Dedifferentiated amniotic fluid mesenchymal stem cell (primary cell): ENCODE results near the gene SIAH2.
A peak's percentile ranks its signal among the peaks of the same experiment; 100 is the strongest.

Experiments
- DNase-seq: peaks from one replicate; pipeline ENCODE4 v3.0.0-alpha.2; 2016; ENCODE audit errors: extremely low spot score

SIAH2 gene

DNA sequence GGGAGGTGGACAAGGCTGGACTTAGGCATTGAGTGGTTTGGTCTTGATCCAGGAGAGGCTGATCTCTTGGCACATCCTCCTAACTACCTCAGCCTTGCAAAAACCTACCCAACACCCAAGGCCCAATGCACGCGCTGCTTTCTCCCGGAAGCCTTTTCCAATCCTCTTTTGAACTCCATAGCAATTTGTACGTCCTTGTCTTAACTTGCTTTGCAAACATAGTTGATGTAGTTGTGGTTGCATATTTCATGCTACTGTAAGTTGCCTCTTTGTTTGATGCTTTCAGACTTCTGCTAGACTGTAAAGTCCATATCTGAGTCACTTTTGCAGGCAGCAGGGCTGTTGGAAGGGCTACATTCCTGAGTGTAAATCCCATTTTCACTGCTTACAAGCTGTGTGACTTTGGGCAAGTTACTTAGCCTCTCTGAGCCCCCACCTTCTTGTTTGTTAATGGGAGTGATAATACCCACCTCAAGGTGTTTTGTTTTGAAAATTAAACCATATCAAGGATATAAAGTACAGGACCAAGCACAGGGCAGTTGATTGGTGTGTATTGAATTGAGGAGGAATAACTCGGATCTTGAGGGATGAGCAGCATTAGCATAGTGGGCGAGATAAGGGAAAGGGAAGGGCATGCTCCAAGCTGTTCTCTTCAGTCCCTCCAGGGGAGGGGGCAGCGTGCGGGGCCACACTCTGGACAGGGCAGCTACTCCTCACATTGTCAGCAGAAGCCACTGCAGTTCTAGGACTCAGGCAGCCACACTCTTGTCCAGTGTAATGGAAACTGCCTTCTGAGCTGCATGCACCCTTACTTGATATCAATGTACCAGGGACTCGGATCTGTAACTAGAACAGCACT is 28.8 kb downstream of the SIAH2 start:
- no peak for DNase-seq

DNA sequence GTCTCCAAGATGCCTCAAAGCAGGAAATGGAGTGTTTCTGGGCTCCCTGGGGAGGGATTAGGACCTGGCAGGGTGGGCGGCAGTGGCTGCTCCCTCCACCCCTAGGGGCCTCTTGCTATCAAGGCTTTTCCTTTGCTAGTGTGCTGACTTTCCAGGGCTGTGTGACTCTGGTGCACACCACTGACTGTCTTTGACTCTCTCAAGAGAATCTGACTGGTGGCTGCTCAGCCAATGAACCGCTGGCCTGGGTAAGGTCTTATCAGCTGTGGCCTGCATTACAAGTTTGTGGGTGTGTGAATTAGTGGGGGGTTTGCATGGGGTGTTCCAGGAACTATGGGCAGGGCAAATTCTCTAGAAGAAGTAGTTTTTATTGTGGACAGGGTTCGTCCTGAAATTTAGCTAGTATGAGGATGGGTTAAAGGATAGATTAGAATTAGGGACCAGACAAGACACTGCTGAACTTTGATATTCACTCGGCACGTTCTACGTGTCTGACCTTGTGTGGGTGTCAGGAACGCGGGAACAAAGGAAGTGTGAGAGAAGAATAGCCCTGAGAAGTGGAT is 29.5 kb downstream of the SIAH2 start:
- DNase-seq, result no peak

DNA sequence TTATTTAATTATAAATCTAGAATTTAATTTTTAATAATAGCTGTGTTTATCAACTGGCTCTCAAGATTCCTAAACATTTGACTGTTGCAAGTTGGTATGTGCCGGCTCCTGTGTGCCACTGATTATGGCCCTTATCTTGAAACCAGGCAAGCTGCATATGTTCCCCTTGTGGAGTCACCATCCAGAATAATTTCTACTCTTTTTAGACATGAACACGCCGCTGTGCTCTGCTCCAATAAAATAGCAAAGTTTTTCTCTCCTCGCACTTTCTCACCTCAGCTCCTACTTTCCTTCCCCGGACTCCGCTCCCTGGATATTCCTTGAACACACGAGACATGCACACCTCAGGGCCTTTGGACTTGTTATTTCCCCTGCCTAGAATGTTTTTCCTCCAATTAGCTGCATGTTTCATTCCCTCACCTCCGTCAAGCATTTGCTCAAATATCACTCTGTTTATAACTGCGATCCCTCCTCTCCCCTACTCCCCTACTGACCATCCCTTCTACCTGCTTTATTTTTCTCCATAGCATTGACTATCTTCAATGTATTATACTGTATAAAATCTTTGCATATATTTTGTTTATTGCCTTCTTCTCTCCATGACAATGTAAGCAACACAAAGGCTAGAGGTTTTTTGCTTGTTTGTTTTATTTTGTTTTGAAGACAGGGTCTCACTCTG is 33.1 kb downstream of the SIAH2 start:
- no peak for DNase-seq

DNA sequence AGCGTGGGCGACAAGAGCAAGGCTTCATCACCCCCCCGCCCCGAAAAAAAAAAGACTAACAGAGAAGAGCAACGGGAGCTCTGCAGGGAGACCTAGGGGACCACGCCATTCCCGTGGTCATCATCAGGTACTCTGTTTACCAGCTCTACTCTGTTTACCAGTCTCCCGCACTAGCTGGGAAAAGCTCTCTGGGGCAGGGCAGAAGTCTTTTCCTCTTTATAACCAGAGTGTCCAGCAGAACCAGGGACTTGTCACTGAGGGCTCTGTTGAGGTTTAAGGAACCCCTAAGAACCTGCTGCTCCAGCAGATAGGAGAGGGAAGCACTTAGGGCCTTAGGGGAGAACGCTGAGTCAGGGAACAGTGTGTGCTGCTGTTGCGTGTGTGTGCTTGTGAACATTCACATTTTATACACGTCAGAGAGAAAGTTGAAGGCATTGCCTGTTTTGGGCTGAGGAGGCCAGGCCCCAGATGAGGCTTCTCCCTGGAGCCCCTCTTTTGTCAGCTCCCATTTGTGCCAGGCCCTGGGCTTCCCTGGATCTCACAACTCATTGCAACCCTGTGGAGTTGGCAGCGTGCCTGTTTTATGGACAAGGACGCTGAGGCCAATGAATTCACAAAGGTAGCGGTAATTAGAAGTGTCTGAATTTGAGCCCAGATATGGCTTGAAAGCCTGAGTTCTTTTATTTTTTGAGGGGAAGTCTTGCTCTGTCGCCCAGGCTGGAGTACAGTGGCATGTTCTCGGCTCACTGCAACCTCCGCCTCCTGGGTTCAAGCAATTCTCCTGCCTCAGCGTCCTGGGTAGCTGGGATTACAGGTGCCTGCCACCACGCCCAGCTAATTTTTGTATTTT is 35.1 kb downstream of the SIAH2 start:
- DNase-seq, result no peak

DNA sequence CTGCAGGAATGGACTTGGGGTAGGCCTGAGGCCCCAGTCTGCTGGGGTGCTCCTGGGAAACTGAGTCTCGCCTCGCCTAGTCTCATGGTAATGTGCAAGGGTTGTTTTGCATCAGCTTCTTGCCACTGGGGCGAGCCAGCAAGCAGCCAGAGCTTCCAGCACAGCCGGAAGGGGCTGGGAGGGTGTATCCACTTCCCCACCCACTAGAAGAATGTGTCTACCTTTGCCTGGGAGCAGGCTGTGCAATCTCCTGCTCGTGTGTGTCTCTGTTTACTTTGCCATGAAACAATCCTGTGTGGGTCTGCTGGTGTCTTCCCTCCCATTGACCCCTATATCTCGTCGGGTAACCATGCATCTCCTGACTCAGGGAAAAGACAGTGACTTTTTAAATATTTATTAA is 37.4 kb downstream of the SIAH2 start:
- DNase-seq, result no peak

DNA sequence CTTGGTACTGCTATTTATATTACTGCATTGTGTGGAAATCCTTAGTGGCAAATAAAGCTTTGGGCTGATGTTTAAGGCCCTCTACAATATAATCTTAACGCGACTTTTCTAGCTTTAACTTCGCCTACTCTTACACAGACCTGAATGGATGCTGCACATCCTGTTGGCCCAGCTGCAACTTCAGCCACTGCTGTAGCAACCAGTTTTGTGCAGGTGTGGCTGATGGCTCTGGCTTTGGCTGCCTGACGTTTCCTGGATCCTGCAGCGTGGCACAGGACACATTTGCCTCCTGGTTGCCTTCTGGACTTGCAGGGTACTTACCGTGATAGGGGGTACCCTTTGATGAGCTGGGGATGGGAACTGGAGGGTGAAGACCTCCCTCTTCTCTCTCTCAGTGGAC is 39.0 kb downstream of the SIAH2 start:
- DNase-seq, result no peak

DNA sequence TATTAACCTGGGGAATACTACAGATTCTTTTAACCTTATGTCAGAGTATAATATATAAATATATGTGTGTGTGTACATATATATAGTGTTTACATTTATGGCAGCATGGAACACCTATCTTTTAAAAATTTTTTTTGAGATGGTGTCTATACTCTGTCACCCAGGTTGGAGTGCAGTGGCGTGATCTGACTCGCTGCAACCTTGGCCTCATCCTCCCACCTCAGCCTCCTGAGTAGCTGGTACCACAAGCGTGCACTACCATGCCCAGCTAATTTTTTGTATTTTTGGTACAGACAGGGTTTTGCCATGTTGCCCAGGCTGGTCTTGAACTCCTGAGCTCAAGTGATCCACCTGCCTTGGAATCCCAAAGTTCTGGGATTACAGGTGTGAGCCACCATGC is 40.7 kb downstream of the SIAH2 start:
- no peak for DNase-seq

DNA sequence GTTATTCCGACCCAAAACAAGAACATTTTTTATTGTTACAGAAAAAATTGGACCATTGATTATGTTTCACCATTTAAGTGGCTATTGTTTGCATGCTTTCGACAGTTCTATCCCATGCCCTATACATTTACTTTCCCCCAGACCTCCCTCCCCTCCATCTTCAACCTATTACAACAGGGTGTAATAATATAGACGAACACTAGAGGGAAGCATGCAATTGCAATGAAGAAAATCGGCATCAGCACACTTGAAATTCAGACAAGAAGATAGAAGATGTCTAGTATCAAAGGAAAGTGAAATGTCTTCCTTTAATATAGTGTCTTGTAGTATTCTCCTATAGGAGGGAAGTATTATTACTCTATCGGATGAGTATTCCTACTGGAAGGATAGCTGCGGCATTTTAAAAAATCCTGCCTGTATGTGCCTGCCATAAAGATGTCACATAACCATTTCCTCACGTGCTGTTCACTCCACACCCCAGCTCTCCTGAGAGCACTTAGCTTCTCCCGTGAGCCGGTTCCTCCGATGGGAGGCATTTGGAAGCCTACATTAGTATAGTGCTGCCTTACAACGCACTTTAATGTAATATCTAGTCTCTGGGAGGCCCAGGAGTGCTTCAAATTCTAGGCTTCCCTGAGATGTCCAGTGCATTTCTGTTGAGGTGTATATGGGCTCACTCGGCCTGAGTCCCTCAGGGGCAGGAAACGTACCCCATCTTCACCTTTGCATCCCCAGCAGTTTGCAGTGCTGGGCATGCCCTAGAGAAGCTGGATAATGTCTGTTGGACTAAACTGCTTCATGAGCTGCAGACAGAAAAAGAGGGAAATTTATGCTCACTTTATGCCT is 41.5 kb downstream of the SIAH2 start:
- DNase-seq, result peak; percentile 79

DNA sequence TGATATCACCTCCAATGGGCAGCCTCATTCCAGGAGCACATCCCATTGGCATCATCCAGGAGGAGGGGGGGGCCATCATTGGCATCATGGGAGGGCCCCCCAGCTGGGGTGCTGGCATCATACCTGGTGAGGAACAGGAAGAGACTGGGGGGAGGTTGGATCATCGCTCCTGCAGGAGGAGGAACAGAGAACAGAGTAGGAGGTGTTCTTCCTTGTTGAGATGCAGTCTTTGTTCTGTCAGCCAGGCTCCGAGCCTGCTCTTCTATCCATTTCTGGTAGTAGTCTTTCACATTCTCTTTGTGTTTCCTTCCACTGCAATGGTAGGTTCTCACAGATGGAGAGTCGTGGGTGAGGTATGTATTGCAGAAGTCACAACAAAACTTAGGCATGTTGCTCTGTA is 42.5 kb downstream of the SIAH2 start:
- DNase-seq, result no peak

DNA sequence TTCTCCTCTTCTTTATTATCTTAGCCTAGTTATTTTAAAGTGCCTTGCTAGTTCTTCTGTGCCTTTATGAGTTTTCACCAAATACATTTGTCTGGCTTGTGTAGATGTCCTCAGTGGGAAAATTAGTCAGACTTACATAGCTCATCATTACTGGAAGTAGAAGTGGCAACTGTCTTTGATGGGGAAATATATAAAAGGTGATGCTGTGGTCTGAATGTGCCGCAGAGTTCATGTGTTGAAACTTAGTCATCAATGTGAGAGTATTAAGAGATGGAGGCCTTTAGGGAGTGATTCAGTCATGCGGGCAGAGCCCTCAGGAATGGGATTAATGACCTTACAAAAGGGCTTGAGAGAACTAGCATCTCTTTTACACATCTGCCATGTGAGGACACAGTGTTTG is 52.9 kb downstream of the SIAH2 start:
- DNase-seq, result no peak

DNA sequence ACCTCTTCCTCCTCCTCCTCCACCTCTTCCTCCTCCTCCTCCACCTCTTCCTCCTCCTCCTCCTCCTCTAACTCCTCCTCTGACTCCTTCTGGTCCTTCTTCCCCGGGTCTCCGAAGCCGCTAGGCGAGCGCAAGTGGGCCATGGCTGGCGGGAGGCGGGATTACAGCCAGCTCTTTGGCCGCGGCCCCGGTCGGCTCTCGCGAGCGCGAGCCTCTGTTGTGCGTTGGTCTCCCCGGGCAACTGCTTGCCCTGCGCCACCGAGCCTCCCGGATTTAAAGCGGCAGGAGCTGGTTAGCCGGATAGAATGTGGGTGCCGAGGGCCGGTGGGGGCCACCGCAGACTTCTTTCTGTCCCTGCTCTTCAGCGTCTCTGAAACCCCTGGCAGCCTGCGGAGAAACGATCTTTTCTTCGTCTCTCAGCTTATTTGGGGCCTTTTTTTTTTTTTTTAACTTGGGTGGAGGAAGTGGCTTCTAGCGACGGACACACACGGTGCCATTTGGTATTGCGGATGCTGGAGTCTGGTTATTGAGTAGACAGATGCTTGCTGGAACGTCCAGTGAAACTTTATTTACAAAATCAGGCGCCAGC is 59.1 kb downstream of the SIAH2 start, which contains the start of gene ERICH6:
Gene ERICH6, minus strand, starts transcription at position 165 of the 589 bp plus-strand sequence. Its CDS starts 22 bp downstream, at position 143.
- DNase-seq, result peak; percentile 90

DNA sequence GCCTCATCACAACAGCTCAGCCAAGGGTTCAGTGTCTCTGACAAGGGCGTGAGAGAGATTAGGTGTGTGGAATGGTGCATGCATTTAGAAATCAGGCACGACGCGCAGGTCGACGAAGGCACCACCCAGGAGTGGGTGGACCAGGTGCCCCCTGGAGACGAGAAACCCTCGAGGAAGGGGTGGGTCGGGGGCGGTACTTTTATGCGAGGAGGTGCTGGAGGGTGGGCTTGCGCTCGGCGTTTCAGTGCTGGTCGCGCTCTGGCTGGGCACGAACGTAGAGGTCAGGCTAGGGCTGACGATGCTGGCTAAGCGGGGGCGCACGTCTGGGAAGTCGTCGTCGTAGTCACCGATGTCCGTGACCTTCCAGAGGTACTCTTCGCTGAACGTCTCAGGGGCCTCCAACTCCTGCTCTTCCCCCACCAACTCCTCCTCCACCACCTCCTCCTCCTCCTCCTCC is 59.6 kb downstream of the SIAH2 start:
- DNase-seq, result no peak

DNA sequence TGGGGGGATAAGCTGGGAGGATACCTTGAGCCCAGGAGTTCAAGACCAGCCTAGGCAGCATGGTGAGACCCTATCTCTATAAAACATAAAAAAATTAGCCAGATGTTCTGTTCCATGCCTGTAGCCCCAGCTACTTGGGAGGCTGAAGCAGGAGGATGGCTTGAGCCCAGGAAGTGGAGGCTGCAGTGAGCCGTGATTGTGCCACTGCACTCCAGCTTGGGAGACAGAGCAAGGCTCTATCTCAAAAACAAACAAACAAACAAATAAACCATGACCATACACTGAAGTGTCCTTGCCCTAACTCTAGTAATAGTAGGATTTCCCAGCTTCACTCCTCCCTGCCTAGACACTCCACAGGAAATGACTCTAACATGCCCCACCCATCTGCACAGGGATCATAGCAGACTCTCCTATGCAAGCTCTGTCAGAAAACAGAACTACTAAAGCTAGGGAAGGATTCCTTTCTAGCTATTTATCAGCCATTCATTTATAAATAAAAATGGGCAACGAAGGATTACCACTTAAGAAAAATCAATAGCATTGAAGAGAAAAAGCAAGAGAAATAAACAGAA is 63.8 kb downstream of the SIAH2 start:
- peak; percentile 48 for DNase-seq

DNA sequence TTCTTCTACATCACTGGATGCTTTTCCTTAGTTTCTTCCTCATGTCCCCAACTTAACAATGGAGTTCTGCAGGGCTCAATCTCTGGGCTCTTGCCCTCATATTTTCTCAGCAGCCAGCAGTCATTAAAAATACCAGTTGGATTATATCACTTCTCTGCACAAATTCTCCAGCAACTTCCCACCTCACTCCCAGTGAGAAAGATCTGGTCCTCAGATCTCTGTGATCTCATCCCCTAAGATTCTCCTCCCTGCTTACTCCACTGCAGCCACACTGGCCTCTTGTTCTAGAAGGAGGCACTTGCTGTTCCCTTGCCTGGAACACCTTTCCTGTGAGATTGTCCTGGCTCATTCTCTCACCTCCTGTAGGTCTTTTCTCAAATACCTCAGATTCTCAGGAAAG is 65.3 kb downstream of the SIAH2 start:
- DNase-seq, result no peak

DNA sequence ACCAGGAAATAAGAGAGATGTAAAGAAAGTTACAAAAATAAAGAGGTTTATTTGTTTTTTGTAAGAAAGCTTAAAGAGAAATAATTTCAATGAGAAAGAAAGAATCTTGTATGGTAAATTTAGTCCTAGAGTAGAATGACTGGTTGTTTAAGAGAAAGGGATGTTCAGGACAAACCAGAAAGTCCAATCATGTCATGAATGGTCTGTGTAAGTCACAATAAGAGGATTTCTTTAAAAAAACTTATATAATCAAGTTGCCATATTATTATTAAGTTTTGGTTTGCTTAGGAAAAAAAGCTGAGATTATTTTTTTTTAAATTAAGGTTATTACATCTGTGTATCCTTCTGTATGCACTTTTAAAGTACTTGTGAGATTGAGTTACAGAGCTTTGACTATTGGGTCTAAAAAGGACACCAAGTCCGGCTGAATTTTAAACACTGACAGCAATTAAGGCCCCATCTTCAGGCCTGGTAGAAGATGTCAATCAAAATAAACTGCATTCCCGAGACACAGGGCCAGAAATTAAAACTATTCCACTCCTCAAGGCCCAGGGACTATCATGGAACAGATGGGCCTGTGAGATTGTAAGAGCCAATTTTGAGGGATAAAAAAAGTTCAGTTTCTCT is 71.4 kb downstream of the SIAH2 start:
- DNase-seq, result no peak
